ENCODE measurements around the gene PUS3. TPM values are rescaled to one million over a fixed set of nuclear protein-coding genes. Genes with fewer than 3 reads are reported as not detected.
"Not testable (repeated sequence)": the region's sequence is repeated elsewhere in the genome, so short reads cannot be mapped to it uniquely, and the experiment has no call there.

Gene PUS3
- total RNA-seq, 1 donor: 10.4 TPM

- DNase-seq (ENCODE audit: low read depth): peak; percentile 36
Observed at GRCh38 chr11:125871391-125872137, 31.4 kb downstream of the PUS3 start.

GRCh38 chr11:125869521-125869920 is 33.5 kb downstream of the PUS3 start:
- TF ChIP-seq CTCF (IDR thresholded peaks at IDR 0.05; ENCODE audit: insufficient read depth, low read depth, low read length): no peak

More at GRCh38 chr11:125871391-125872137, 31.4 kb downstream of the PUS3 start:
- no peak overlapping the region for H3K4me3 ChIP-seq (ENCODE audit: low read depth, low read length)
- peak; percentile 72 for TF ChIP-seq CTCF (IDR thresholded peaks at IDR 0.05; ENCODE audit: insufficient read depth, low read depth, low read length)

GRCh38 chr11:125865354-125865753 is 37.7 kb downstream of the PUS3 start:
- not testable (repeated sequence) for DNase-seq (ENCODE audit: low read depth); H3K4me3 ChIP-seq (ENCODE audit: low read depth, low read length)

More at GRCh38 chr11:125869521-125869920, 33.5 kb downstream of the PUS3 start:
- H3K4me3 ChIP-seq (ENCODE audit: low read depth, low read length): no peak overlapping the region
- no peak for DNase-seq (ENCODE audit: low read depth)

GRCh38 chr11:125862786-125863185 is 40.2 kb downstream of the PUS3 start:
- H3K4me3 ChIP-seq (ENCODE audit: low read depth, low read length); DNase-seq (ENCODE audit: low read depth): not testable (repeated sequence)

- DNase-seq (ENCODE audit: low read depth); H3K4me3 ChIP-seq (ENCODE audit: low read depth, low read length): not testable (repeated sequence)
Observed at GRCh38 chr11:125857670-125858069, 45.3 kb downstream of the PUS3 start.

GRCh38 chr11:125846188-125846587 is 56.8 kb downstream of the PUS3 start:
- no peak for TF ChIP-seq CTCF (IDR thresholded peaks at IDR 0.05; ENCODE audit: insufficient read depth, low read depth, low read length)
- no peak overlapping the region for H3K4me3 ChIP-seq (ENCODE audit: low read depth, low read length)
- no peak for DNase-seq (ENCODE audit: low read depth)

Other genes starting within 250 kb of the PUS3 start
- gene ACRV1, start 222.4 kb downstream of the PUS3 start, total RNA-seq: not detected in 2 replicates
- not detected in 2 replicates for gene PATE1, start 156.9 kb downstream of the PUS3 start, total RNA-seq
- 0.32 TPM in 1 of 2 replicates, not detected in the other for gene PATE2, start 124.4 kb downstream of the PUS3 start, total RNA-seq
- gene PATE3, start 115.1 kb downstream of the PUS3 start, total RNA-seq: not detected in 2 replicates
- gene PATE4, start 69.9 kb downstream of the PUS3 start, total RNA-seq: not detected in 2 replicates
- gene HYLS1, start 15.5 kb downstream of the PUS3 start, total RNA-seq: 7.1 and 10.4 TPM in 2 replicates
- gene DDX25, start 1.3 kb upstream of the PUS3 start, total RNA-seq: not detected in 2 replicates
- not detected in 2 replicates for gene VSIG10L2, start 42.8 kb upstream of the PUS3 start, total RNA-seq
- gene CDON, start 159.7 kb upstream of the PUS3 start, total RNA-seq: 2.3 and 2.6 TPM in 2 replicates

Measured in fibroblast of villous mesenchyme (primary cell).